GM10266 (cell line): Measurements from ENCODE around the gene DCST1.
A peak's percentile ranks its signal among the peaks of the same experiment; 100 is the strongest.

Experiments used
- DNase-seq: peaks from one replicate; pipeline ENCODE4 v3.0.0; 2012; ENCODE audit errors: extremely low spot score
- CTCF ChIP-seq: IDR thresholded peaks from 2 replicates; pipeline ENCODE4 v1.5.1; 2012; ENCODE audit warnings: mild to moderate bottlenecking, low read depth; ENCODE audit not compliant: control insufficient read depth, insufficient read depth; ENCODE audit errors: missing control alignments

DCST1 gene

DNA sequence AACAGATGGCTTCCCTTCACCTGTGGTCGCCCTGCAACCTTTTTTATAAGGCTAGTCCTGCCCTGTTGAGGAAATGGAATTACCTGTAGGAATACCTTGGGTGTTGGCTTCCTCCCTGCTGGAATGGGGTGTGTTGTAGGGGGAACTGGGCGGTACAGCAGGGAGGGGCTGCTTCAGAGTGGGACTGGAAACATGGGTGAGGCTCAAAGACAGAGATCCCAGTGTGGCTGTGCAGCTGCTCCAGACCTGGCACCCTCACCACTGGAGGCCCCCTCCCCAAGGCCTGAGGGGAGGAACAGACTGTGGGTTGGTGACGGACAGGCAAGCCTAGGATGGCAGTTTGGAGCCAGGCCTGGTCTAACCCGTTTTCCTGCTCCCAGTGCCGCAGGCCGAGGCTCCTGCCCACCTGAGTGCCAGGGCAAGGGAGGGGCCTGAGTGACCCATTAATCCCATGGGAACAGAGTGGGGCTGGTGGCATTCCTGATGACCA is 49.5 kb downstream of the DCST1 start:
- no peak for TF ChIP-seq CTCF
- DNase-seq, result no peak

DNA sequence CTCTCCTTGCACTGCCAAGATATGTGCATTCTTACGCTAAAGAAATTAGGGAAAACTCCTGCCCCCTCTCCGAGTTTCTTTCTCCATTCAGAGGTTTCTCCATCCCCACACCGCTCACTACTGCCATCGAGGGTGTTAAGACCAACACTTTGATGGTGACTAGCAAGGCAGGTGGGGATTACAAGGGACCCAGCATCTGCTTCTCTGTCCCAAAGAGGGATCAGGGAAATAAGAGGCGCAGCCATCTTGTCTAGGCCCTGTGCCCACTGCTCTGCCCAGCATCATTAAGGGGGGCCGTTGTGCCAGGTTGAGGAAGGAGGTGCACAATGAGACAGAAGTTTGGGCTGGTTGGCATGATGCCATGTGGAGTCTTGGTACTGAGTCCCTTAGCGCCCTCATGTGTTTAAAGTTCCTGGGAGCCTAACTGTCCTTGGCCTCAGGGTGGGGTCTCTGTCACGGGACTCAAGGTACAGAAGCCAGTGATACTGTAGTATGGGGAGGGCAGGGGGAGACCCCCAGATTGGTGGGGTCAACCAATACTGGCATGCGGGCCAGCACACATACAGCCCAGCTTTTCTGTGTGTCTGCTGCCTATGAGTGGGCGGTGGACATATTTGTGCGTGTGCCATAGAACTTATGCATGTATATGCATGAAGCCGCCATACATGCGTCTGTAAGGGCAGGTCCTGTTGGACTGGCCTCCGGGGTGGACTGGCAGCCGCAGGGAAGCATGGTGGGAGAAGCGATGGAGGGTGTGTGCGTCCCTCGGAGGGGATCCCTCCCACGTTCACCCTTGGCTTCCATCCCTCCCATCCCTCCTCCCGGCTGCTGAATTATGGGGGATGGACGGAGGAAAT is 50.5 kb downstream of the DCST1 start:
- peak; percentile 41 for TF ChIP-seq CTCF
- DNase-seq, result no peak

DNA sequence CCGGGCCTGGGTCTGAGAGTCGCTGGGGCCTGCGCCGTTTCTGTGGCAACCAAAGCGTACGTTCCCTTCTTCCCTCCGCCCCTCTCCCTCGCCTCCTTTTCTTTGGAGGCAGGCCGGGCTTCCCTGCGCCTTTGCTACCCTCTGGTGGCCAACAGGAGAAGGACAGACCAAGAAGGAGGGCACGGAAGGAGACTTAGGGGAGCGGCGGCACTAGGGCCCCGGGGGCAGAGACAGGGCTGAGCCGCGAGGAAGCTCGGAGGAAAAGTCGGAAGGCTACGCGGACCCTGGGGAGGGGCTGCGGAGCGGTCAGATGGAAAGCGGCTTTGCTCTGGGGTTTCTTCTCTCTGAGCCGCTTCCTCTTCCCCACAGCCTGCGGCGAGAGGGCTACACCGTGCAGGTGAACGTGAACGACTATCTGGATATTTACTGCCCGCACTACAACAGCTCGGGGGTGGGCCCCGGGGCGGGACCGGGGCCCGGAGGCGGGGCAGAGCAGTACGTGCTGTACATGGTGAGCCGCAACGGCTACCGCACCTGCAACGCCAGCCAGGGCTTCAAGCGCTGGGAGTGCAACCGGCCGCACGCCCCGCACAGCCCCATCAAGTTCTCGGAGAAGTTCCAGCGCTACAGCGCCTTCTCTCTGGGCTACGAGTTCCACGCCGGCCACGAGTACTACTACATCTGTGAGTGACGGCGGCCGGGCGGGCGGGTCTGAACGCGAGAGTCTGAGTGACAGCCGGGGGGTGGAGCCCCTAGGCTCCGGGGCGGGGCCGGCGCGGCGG is 51.3 kb downstream of the DCST1 start:
- DNase-seq, result peak; percentile 97
- TF ChIP-seq CTCF, result peak; percentile 97

DNA sequence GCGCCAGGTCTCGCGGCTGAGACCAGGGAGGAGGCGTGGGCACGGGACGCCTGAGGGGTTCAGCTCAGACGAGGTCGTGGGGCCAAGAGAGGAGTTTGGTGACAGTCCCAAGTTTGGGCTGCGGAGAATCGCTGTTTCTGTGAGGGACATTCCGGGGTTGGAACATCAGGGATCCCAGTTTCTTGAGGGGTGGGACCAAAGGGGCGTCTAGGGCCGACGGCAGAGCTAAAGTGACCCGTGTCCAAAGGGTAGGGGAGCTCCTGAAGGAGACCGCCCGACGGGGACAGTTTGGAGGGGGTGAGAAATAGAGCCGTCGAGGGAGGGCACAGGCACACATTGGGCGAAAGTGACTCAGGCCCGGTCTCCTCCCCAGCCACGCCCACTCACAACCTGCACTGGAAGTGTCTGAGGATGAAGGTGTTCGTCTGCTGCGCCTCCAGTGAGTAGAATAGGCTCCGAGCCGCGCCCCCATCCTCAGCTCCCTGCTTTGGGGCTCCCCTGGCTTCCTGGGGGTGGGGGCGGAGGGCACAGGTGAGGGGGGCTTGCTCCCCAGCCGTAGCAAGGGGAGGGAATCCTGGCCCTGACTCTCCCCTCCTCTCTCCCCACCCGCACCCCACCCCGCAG is 52.0 kb downstream of the DCST1 start:
- DNase-seq, result peak; percentile 56

GRCh38 chr1:155086128-155086741 is 52.6 kb downstream of the DCST1 start:
- TF ChIP-seq CTCF, result peak; percentile 97
- DNase-seq, result peak; percentile 85

More for the DNA sequence above, 52.0 kb downstream of the DCST1 start:
- TF ChIP-seq CTCF, result no peak

GRCh38 chr1:155086856-155087535 is 53.4 kb downstream of the DCST1 start:
- TF ChIP-seq CTCF, result no peak

More at GRCh38 chr1:155086856-155087535, 53.4 kb downstream of the DCST1 start:
- DNase-seq, result no peak
